ENCODE measurements around the gene SPINDOC.

DNA sequence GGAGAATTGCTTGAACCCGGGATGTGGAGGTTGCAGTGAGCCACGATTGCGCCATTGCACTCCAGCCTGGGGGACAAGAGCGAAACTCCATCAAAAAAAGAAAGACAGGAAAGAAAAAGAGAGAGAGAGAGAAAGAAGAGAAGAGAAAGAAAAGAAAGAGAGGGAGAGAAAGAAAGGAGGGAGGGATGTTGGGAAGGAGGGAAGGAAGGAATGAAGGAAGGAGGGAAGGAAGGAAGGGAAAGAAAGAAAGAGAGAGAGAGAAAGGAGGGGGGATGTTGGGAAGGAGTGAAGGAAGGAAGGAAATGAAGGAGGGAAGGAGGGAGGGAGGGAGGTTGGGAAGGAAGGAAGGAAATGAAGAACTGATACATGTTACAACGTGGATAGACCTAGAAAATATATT, 12.3 kb upstream of the SPINDOC start:
- TF ChIP-seq FOXM1 (IDR thresholded peaks at IDR 0.05; ENCODE audit: low read depth) (no peak), POLR2AphosphoS5 (IDR thresholded peaks at IDR 0.05; ENCODE audit: low read depth, low read length) (no peak), SMC3 (IDR thresholded peaks at IDR 0.05; ENCODE audit: low read depth, low read length) (no peak)
